Endothelial cell of umbilical vein (primary cell): ENCODE data around the gene DUSP16.

ENCODE experiments used
- CTCF ChIP-seq, 2 donors: IDR thresholded peaks; 1 replicate in 1 of 2; 2 replicates in 1 of 2; pipeline ENCODE4 v1.5.1; 2011; ENCODE audit warnings: low read length in 2 of 2, mild to moderate bottlenecking in 2 of 2, moderate library complexity in 2 of 2, control low read depth in 1 of 2, inconsistent platforms in 1 of 2, low read depth in 1 of 2; ENCODE audit not compliant: insufficient read depth in 1 of 2; ENCODE audit errors: extremely low read depth in 1 of 2
- GATA2 ChIP-seq: IDR thresholded peaks from 2 replicates; pipeline ENCODE4 v1.7.0; 2011; ENCODE audit warnings: low read depth, mild to moderate bottlenecking, moderate library complexity, mixed read lengths, low read length; ENCODE audit not compliant: insufficient read length, insufficient read depth
- POLR2A ChIP-seq: IDR thresholded peaks from 2 replicates; pipeline ENCODE4 v1.6.1; 2012; ENCODE audit warnings: low read depth, mild to moderate bottlenecking, control low read depth, low read length

- TF ChIP-seq CTCF (IDR thresholded peaks at IDR 0.05; ENCODE audit: extremely low read depth in 1 of 2, insufficient read depth in 1 of 2, low read depth in 1 of 2, low read length in 2 of 2) (no peak), POLR2A (no peak), GATA2 (no peak)
Observed at GRCh38 chr12:12503384-12504078, 59.1 kb downstream of the DUSP16 start.
